C4-2B (cell line): ENCODE data around the gene PRPF31.

Source experiments
- ZFX ChIP-seq: fragments of 450-650 bp; IDR thresholded peaks from 2 replicates; pipeline ENCODE4 v1.6.1; 2017
- TF ChIP-seq, protein P1 (sequence below): fragments of 450-650 bp; conservative IDR thresholded peaks from 2 replicates; pipeline ENCODE4 v1.5.1; 2017; ENCODE audit warnings: mild to moderate bottlenecking

DNA sequence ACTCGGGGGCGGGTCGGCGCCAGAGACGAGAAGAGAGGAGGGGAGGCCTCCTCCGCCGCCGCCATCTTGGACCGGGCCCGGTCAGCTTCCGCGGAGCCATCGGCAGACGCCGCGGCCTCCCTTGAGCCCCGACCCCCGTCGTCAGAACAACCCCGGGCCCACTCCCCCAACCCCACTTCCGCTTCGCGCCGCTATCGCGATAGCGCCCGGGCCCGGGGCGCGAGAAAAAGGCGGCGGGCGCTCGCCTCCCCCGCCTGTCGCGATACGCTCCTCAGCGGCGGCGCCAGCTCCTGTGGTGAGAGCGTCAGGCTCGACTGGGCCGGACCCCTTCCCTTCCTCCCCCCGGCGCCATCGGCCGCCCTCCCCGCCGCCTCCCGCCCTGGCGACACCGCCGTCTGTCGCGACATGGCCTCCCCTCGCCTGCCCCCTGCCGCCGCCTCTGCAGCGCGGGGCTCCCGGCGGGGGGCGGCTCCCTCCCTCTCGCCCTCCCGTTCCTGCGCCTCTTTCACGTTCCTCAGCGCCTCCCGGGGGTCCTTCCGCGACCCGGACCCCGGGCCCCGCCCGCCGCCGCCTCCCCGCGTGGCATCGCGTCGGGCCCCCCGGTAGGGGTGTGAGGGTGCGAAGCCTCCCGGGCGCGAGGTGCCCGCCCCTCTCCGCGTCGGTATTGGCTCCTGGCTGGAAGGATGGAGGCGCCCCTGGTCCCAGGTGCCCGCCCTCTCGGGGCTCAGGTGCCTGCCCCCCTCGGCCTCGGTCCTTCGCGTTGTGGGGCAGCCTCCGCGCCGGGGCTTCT is 22.3 kb downstream of the PRPF31 start, which contains the start of gene CNOT3:
- TF ChIP-seq, protein P1, sequence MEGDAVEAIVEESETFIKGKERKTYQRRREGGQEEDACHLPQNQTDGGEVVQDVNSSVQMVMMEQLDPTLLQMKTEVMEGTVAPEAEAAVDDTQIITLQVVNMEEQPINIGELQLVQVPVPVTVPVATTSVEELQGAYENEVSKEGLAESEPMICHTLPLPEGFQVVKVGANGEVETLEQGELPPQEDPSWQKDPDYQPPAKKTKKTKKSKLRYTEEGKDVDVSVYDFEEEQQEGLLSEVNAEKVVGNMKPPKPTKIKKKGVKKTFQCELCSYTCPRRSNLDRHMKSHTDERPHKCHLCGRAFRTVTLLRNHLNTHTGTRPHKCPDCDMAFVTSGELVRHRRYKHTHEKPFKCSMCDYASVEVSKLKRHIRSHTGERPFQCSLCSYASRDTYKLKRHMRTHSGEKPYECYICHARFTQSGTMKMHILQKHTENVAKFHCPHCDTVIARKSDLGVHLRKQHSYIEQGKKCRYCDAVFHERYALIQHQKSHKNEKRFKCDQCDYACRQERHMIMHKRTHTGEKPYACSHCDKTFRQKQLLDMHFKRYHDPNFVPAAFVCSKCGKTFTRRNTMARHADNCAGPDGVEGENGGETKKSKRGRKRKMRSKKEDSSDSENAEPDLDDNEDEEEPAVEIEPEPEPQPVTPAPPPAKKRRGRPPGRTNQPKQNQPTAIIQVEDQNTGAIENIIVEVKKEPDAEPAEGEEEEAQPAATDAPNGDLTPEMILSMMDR, result no peak
- peak; percentile 67; the same call in 1 of the 2 replicates for TF ChIP-seq ZFX
